GM12891 (cell line): ENCODE measurements around the gene EPHA10.

Experiments used
- POLR2A ChIP-seq: IDR thresholded peaks from 2 replicates; pipeline ENCODE4 v1.6.1; 2011; ENCODE audit warnings: low read depth, low read length, control low read depth
- SPI1 ChIP-seq: IDR thresholded peaks from 2 replicates; pipeline ENCODE4 v1.6.1; 2011; ENCODE audit warnings: low read depth, low read length, control low read depth
- TAF1 ChIP-seq: IDR thresholded peaks from 2 replicates; pipeline ENCODE4 v1.6.1; 2011; ENCODE audit warnings: low read depth, low read length, control low read depth

GRCh38 chr1:37699147-37699546, 65.8 kb downstream of the EPHA10 start:
- TF ChIP-seq POLR2A (no peak), TAF1 (no peak), SPI1 (no peak)
